GM21619 (cell line): Measurements from ENCODE around the gene CCN2.
A peak's percentile ranks its signal among the peaks of the same experiment; 100 is the strongest.
"Not testable (repeated sequence)": the region's sequence is repeated elsewhere in the genome, so short reads cannot be mapped to it uniquely, and the experiment has no call there.

Source experiments
- ATAC-seq: cut with Tn5 transposase; IDR thresholded peaks from one replicate; pipeline ENCODE4 v1.9.1; 2021; ENCODE audit not compliant: unreplicated experiment

Gene CCN2

GRCh38 chr6:131910956-131911355, 40.2 kb downstream of the CCN2 start:
- ATAC-seq: no peak

GRCh38 chr6:131910219-131910589, 41.0 kb downstream of the CCN2 start:
- no peak for ATAC-seq

GRCh38 chr6:131909408-131910218, 41.6 kb downstream of the CCN2 start:
- peak; percentile 99 for ATAC-seq

GRCh38 chr6:131908787-131909186, 42.4 kb downstream of the CCN2 start:
- ATAC-seq: not testable (repeated sequence)

- not testable (repeated sequence) for ATAC-seq
These were observed 47.4 kb downstream of the CCN2 start for GRCh38 chr6:131903734-131904133.

GRCh38 chr6:131901326-131901873, 49.8 kb downstream of the CCN2 start:
- ATAC-seq: not testable (repeated sequence)

- ATAC-seq: no peak
These were observed 50.9 kb downstream of the CCN2 start for GRCh38 chr6:131900231-131900630.

GRCh38 chr6:131898718-131899117, 52.5 kb downstream of the CCN2 start:
- ATAC-seq: no peak
